ENCODE measurements around the gene BLOC1S4. TPM values are rescaled to one million over a fixed set of nuclear protein-coding genes. Genes with fewer than 3 reads are reported as not detected.
"Not testable (repeated sequence)": the region's sequence is repeated elsewhere in the genome, so short reads cannot be mapped to it uniquely, and the experiment has no call there.

The BLOC1S4 gene
- total and polyA plus RNA-seq, 7 donors: 9.1 to 19.7 (median 13.2) TPM

DNA sequence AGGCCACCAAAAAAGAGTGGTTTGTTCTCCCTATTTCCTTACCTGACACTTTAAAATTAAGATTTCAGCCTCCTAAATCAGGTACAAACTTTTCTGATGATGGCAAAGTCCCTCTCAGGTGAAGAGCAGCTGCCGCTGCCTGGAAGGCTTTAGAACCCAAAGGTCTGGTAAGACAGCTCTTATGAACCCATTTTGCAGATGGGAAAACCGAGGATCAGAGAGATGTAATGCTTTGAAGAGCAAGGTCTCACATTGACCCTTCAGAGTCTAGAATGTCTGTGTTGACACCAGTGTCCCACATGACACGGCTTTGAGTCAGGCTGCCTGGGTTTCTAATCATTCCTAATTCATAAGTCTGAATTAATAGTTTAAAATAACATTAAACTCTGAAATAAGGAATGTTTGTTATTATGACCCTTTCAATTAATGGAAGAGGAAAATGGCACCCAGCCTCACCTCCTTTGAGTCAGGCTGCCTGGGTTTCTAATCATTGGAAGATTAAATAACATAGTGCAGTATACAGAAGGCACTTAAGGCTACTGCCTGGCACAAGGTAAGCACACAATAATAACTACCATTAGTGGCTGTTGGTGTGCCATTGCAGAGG is 38.6 kb downstream of the BLOC1S4 start:
- TF ChIP-seq POLR2AphosphoS5 (IDR thresholded peaks at IDR 0.05) (no peak), POLR2A (IDR thresholded peaks at IDR 0.05) (no peak), EP300 (IDR thresholded peaks at IDR 0.05) (no peak), CTCF (IDR thresholded peaks at IDR 0.05) (no peak)
- intact Hi-C loops (cut with DNase I): no loop called here
- Histone ChIP-seq H3K9me3 (no peaks in the 10 kb centered on the region), H3K4me1 (no peaks in the 10 kb centered on the region), H3K27me3 (no peaks in the 10 kb centered on the region), H3K36me3 (no peaks in the 10 kb centered on the region), H3K4me3 (no peak overlapping the region), H3K27ac (no peak overlapping the region)
- DNase-seq: no peak
- 94% methylated on average over 3 of the region's 3 CpGs for WGBS, 2 donors

GRCh38 chr4:6755088-6755753 is 39.2 kb downstream of the BLOC1S4 start:
- Histone ChIP-seq H3K27me3 (no peaks in the 10 kb centered on the region), H3K4me1 (no peaks in the 10 kb centered on the region), H3K27ac (no peak overlapping the region), H3K36me3 (no peaks in the 10 kb centered on the region), H3K9me3 (no peaks in the 10 kb centered on the region), H3K4me3 (no peak overlapping the region)
- 62 to 84% methylated on average over 5 of the region's 5 CpGs for WGBS, 2 donors
- TF ChIP-seq CTCF (IDR thresholded peaks at IDR 0.05): no peak
- TF ChIP-seq POLR2A (IDR thresholded peaks at IDR 0.05): no peak
- TF ChIP-seq POLR2AphosphoS5 (IDR thresholded peaks at IDR 0.05): no peak
- no peak for TF ChIP-seq EP300 (IDR thresholded peaks at IDR 0.05)
- intact Hi-C loops (cut with DNase I): no loop called here
- no peak for DNase-seq

DNA sequence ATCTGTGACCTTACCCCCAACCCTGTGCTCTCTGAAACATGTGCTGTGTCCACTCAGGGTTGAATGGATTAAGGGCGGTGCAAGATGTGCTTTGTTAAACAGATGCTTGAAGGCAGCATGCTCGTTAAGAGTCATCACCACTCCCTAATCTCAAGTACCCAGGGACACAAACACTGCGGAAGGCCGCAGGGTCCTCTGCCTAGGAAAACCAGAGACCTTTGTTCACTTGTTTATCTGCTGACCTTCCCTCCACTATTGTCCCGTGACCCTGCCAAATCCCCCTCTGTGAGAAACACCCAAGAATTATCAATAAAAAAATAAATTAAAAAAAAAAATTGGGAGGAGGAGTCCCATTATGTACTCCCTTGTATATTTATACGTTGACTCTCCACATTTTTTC is 40.4 kb downstream of the BLOC1S4 start:
- intact Hi-C loops (cut with DNase I); H3K36me3 ChIP-seq; H3K9me3 ChIP-seq; H3K4me1 ChIP-seq; DNase-seq; H3K27me3 ChIP-seq; H3K27ac ChIP-seq; H3K4me3 ChIP-seq: not testable (repeated sequence)
- WGBS, 2 donors: 66 to 73% methylated on average over 2 of the region's 6 CpGs

DNA sequence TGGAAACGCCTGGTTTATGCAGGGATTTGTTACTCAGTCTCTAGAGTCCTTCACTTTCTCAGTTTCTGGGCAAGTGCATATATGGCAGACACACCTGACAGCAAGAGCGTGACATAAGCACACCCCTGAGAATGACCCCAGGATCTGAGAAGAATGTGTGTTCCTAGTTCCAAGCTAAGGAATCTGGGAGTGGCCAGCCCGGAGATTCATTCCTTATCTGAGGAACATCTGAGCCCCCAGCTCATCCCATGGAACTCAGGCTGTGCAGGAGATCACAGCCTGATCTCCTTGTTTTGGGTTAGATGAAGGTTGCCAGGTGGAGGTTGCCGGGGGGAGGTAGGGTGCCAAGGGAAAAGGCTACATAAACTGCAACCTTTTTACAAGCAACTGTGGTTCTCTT is 42.8 kb downstream of the BLOC1S4 start:
- Histone ChIP-seq H3K9me3 (no peaks in the 10 kb centered on the region), H3K4me3 (no peak overlapping the region), H3K36me3 (no peaks in the 10 kb centered on the region), H3K4me1 (no peaks in the 10 kb centered on the region), H3K27me3 (peaks cover 0 to 4% (median 0%) of the 10 kb centered on the region in 3 donors), H3K27ac (no peak overlapping the region)
- WGBS, 2 donors: 78 to 84% methylated on average over 4 of the region's 4 CpGs
- intact Hi-C loops (cut with DNase I): no loop called here
- no peak for DNase-seq
- TF ChIP-seq POLR2AphosphoS5 (IDR thresholded peaks at IDR 0.05) (no peak), EP300 (IDR thresholded peaks at IDR 0.05) (no peak), CTCF (IDR thresholded peaks at IDR 0.05) (no peak), POLR2A (IDR thresholded peaks at IDR 0.05) (no peak)

DNA sequence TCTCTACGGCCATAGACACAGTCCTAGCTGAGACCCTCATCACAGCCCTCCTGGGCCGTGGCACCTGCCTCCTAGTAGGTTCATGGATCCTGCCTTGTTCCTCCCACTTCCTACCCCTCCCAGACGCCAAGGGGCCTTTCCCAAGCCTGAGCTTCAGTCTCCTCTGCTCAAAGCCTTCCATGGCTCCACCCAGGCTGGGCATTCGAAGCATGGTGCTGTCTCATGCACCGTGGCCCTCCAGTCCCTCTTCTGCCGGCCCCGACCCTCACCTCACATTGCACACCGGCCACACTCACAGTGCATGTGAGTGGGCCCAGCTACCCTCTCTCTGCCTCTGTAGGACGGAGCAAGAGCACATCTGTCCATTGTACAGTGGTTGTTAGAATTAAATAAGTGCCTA is 44.9 kb downstream of the BLOC1S4 start:
- DNase-seq: no peak
- TF ChIP-seq POLR2AphosphoS5 (IDR thresholded peaks at IDR 0.05) (no peak), EP300 (IDR thresholded peaks at IDR 0.05) (no peak), CTCF (IDR thresholded peaks at IDR 0.05) (no peak), POLR2A (IDR thresholded peaks at IDR 0.05) (no peak)
- WGBS, 2 donors: 93% methylated on average over 9 of the region's 9 CpGs
- no peaks in the 10 kb centered on the region for H3K4me1 ChIP-seq
- H3K9me3 ChIP-seq: no peaks in the 10 kb centered on the region
- H3K36me3 ChIP-seq: no peaks in the 10 kb centered on the region
- H3K4me3 ChIP-seq: no peak overlapping the region
- peaks cover 0 to 4% (median 0%) of the 10 kb centered on the region in 3 donors for H3K27me3 ChIP-seq
- intact Hi-C loops (cut with DNase I): no loop called here
- H3K27ac ChIP-seq: no peak overlapping the region
